ENCODE results near the gene EPHA8. TPM values are rescaled to one million over a fixed set of nuclear protein-coding genes. Genes with fewer than 3 reads are reported as not detected.

The EPHA8 gene
- polyA plus RNA-seq, 1 donor from 2014 or later: not detected

DNA sequence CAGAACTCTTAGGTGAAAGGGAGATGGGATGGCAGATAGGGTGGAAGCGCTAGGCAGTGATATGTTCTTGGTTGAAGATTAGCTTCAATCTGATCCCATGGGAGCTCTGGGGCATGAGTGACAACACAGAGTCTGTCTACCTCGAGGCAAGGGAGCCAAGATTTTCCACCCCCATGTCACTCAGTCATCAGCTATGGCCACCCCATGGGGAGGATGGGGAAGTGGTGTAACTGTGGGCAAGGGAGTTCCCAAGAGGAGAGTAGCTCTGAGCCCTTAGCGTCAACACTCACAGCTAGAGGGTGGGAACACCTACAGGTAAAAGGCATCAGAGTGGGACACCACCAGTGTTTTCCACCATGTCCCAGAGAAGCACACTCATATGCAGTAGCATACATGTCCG, 42.9 kb downstream of the EPHA8 start:
- Mint-ChIP-seq H3K4me3 (no peak overlapping the region), H3K27me3 (peaks cover 23% of the 10 kb centered on the region), H3K4me1 (no peaks in the 10 kb centered on the region), H3K9me3 (no peaks in the 10 kb centered on the region), H3K27ac (no peak overlapping the region), H3K36me3 (no peaks in the 10 kb centered on the region)

- Mint-ChIP-seq H3K27me3 (peaks cover 22% of the 10 kb centered on the region), H3K4me3 (no peak overlapping the region), H3K27ac (no peak overlapping the region), H3K9me3 (no peaks in the 10 kb centered on the region), H3K36me3 (no peaks in the 10 kb centered on the region), H3K4me1 (no peaks in the 10 kb centered on the region)
These were observed 43.9 kb downstream of the EPHA8 start for GRCh38 chr1:22607154-22607553.

DNA sequence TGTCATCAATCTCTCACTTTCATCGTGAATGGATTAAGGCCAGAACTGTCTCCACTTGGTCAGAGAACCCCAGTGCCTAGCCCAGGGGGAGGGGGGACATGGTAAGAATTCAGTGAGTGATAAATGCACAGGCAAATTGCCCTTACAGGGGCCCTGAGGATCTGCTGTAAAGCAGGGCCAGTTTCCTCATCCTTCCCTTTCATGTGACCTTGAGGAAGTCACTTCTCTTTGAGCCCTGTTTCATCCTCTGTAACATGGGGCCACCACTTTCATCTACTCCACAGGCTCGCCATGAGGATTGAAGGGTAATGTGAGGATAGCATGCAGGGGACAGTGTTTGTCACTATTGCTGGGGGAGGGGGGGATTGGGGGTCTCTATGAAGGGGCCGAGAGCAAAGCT, 45.1 kb downstream of the EPHA8 start:
- no peak overlapping the region for H3K4me3 Mint-ChIP-seq
- H3K27ac Mint-ChIP-seq: no peak overlapping the region
- no peaks in the 10 kb centered on the region for H3K36me3 Mint-ChIP-seq
- H3K9me3 Mint-ChIP-seq: peaks cover 0 to 3% (median 0%) of the 10 kb centered on the region in 3 donors
- no peaks in the 10 kb centered on the region for H3K4me1 Mint-ChIP-seq
- H3K27me3 Mint-ChIP-seq: peaks cover 19% of the 10 kb centered on the region

DNA sequence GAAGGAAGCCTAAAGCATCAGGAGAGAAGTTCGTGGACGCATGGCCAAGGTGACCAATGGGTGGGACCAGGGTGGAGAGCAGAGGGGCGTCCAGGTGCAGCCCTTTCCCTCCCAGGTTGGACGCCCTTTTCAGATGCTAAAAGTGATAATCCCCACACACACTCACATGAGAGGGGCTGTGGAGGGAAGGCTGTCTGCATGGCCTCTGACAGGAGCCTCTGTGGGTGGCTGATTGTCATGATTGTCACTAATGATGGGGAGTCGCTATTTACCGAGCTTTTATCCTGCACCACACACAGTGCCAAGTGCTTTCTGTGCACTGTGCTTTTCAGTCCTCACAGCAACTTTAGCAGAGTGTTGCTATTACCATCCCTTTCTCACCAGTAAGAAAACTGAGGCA, 46.0 kb downstream of the EPHA8 start:
- H3K27me3 Mint-ChIP-seq: peaks cover 19% of the 10 kb centered on the region

GRCh38 chr1:22611530-22611947, 48.2 kb downstream of the EPHA8 start:
- Mint-ChIP-seq H3K27me3 (peaks cover 13% of the 10 kb centered on the region), H3K9me3 (peaks cover 0 to 5% (median 0%) of the 10 kb centered on the region in 3 donors), H3K36me3 (no peaks in the 10 kb centered on the region), H3K4me3 (peak overlapping the region in 1 of 4 donors; percentile 28), H3K4me1 (no peaks in the 10 kb centered on the region), H3K27ac (no peak overlapping the region)

More for the DNA sequence above, 46.0 kb downstream of the EPHA8 start:
- Mint-ChIP-seq H3K9me3 (peaks cover 0 to 4% (median 0%) of the 10 kb centered on the region in 3 donors), H3K4me3 (no peak overlapping the region), H3K36me3 (no peaks in the 10 kb centered on the region), H3K27ac (no peak overlapping the region), H3K4me1 (no peaks in the 10 kb centered on the region)

GRCh38 chr1:22612671-22613571, 49.6 kb downstream of the EPHA8 start:
- Mint-ChIP-seq H3K4me1 (no peaks in the 10 kb centered on the region), H3K4me3 (no peak overlapping the region), H3K27ac (no peak overlapping the region), H3K36me3 (no peaks in the 10 kb centered on the region), H3K9me3 (peaks cover 0 to 5% (median 0%) of the 10 kb centered on the region in 3 donors), H3K27me3 (peaks cover 16% of the 10 kb centered on the region)

DNA sequence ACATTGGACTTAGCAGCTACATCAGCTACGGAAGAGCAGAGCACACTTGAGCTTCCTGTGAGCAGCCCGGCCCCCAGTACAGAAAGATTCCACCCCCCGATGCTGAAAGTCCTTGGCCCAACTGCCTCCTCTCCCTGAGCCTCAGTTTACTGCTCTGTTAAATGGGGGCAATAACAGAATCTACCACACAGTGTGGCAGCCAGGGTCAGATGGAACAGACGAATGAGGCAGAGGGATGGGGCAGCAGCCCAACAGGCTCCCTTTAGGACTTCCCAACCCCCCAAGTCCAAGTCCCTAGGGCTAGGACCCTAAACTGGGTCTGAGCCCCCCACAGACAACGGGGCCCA, 50.3 kb downstream of the EPHA8 start:
- peaks cover 0 to 5% (median 0%) of the 10 kb centered on the region in 3 donors for H3K9me3 Mint-ChIP-seq
- H3K4me3 Mint-ChIP-seq: no peak overlapping the region
- peaks cover 13% of the 10 kb centered on the region for H3K27me3 Mint-ChIP-seq
- H3K27ac Mint-ChIP-seq: no peak overlapping the region
- H3K4me1 Mint-ChIP-seq: no peaks in the 10 kb centered on the region
- no peaks in the 10 kb centered on the region for H3K36me3 Mint-ChIP-seq

DNA sequence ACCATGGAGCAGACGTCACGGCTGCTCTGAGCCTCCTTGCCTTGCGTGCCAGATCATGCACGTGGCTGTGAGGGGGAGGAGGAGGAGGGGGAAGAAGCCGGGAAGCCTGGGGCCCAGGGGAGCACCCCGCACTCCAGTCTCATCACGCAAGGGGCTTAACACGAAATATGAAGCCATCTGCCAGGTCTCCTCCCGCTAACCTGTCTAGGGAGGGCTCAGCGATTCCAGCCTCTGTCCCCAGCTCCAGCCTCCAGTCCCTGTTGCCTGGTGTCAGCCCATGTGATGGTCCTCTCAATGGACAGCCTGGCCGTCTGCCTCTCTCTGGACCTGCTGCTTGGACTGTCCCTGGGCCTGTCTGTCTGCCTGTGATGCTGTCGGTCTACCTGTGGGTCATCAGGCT, 50.7 kb downstream of the EPHA8 start:
- Mint-ChIP-seq H3K27ac (no peak overlapping the region), H3K4me1 (no peaks in the 10 kb centered on the region), H3K9me3 (peaks cover 0 to 7% (median 0%) of the 10 kb centered on the region in 3 donors), H3K27me3 (peaks cover 14% of the 10 kb centered on the region), H3K4me3 (no peak overlapping the region), H3K36me3 (no peaks in the 10 kb centered on the region)

- Mint-ChIP-seq H3K4me3 (no peak overlapping the region), H3K27ac (no peak overlapping the region), H3K27me3 (peaks cover 10% of the 10 kb centered on the region), H3K36me3 (no peaks in the 10 kb centered on the region), H3K9me3 (peaks cover 0 to 8% (median 0%) of the 10 kb centered on the region in 3 donors), H3K4me1 (no peaks in the 10 kb centered on the region)
These were observed 52.6 kb downstream of the EPHA8 start for GRCh38 chr1:22615886-22616285.

- Mint-ChIP-seq H3K4me1 (no peaks in the 10 kb centered on the region), H3K27ac (no peak overlapping the region)
These were observed 53.3 kb downstream of the EPHA8 start for GRCh38 chr1:22616571-22616970.

GRCh38 chr1:22618056-22618455, 54.8 kb downstream of the EPHA8 start:
- no peaks in the 10 kb centered on the region for H3K36me3 Mint-ChIP-seq
- H3K27ac Mint-ChIP-seq: no peak overlapping the region
- H3K9me3 Mint-ChIP-seq: peaks cover 0 to 6% (median 0%) of the 10 kb centered on the region in 3 donors
- H3K27me3 Mint-ChIP-seq: peaks cover 7% of the 10 kb centered on the region
- no peaks in the 10 kb centered on the region for H3K4me1 Mint-ChIP-seq
- H3K4me3 Mint-ChIP-seq: no peak overlapping the region

More at GRCh38 chr1:22616571-22616970, 53.3 kb downstream of the EPHA8 start:
- peaks cover 0 to 8% (median 0%) of the 10 kb centered on the region in 3 donors for H3K9me3 Mint-ChIP-seq
- H3K4me3 Mint-ChIP-seq: no peak overlapping the region
- no peaks in the 10 kb centered on the region for H3K36me3 Mint-ChIP-seq
- H3K27me3 Mint-ChIP-seq: peaks cover 7% of the 10 kb centered on the region

GRCh38 chr1:22619252-22619651, 56.0 kb downstream of the EPHA8 start:
- Mint-ChIP-seq H3K9me3 (peaks cover 0 to 4% (median 0%) of the 10 kb centered on the region in 3 donors), H3K27ac (no peak overlapping the region), H3K36me3 (no peaks in the 10 kb centered on the region), H3K27me3 (peaks cover 7% of the 10 kb centered on the region), H3K4me1 (no peaks in the 10 kb centered on the region), H3K4me3 (no peak overlapping the region)

DNA sequence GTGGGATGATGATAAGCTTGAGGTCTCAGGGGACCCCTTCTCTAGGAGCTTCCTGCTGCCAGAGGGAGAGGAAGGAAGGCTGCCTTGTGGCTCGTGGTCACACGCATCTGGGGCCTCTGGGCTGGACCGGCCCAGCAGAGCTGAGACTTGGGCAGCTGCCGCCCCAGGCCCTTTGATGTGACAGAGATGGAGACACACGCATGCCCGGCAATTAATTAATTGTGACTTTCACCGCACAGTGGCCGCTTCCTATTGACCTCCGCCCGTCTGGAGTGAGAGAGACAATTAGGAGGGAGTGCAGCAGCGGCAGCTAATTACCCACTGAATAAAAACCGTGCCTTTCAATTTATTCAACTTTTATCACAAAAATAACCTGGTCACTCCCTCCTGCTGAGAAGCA, 56.5 kb downstream of the EPHA8 start:
- peaks cover 7% of the 10 kb centered on the region for H3K27me3 Mint-ChIP-seq
- no peaks in the 10 kb centered on the region for H3K36me3 Mint-ChIP-seq
- peaks cover 0 to 3% (median 0%) of the 10 kb centered on the region in 3 donors for H3K9me3 Mint-ChIP-seq
- no peaks in the 10 kb centered on the region for H3K4me1 Mint-ChIP-seq
- no peak overlapping the region for H3K4me3 Mint-ChIP-seq
- H3K27ac Mint-ChIP-seq: no peak overlapping the region

DNA sequence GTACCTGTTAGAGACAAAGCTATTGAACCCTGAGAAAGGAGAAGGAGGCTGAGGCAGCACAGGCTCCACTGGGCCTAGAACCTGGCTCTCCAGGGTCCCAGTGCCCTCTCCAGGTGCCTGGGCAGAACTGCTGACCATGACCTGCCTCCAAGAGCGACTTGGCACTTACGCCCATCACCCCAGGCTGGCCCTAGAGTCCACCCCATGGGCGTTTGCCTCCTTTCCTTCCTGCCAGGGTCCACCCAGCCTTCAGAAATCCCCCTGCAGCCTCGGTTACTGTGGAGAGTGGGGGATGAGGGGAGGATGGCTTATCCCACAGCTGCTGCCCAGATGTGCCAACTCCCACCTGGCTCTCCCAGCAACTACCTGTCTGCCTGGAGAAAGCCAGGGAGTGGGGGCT, 58.5 kb downstream of the EPHA8 start:
- no peaks in the 10 kb centered on the region for H3K36me3 Mint-ChIP-seq
- H3K27me3 Mint-ChIP-seq: peaks cover 17% of the 10 kb centered on the region
- peaks cover 0 to 3% (median 0%) of the 10 kb centered on the region in 3 donors for H3K9me3 Mint-ChIP-seq
- H3K27ac Mint-ChIP-seq: no peak overlapping the region
- H3K4me3 Mint-ChIP-seq: no peak overlapping the region
- no peaks in the 10 kb centered on the region for H3K4me1 Mint-ChIP-seq

DNA sequence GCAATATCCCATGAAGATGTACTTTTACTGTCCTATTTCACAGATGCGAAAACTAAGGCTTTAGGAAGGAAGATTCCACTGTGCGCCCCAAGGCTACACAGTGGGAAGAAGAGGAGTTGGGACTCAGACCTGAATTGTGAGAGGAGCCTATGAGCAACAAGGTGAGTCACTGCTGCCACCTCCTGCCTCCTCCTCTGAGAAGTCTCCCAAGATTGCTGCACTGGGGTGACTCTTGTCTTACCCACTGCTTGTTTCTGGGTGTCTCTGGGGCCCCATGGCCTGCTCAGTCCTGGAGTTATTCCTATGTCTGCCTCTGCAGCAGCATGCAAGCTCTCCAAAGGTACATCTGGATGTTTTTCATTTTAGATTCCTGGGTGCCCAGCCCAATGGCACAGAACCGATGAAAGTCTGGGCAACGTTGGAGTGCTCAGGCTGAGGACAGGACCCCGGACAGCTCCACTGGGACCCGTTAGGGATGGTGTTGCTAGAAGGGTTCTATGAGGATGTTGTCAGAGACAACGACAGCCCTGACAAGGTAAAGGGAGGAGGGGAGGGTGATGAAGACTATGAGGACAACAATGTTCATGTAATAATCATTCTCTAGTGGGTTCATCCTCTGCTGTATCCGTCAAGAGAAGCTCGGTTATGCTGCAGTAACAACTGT, 62.1 kb downstream of the EPHA8 start:
- peak overlapping the region in 1 of 4 donors; percentile 20 for H3K4me3 Mint-ChIP-seq
- H3K9me3 Mint-ChIP-seq: peaks cover 0 to 1% (median 0%) of the 10 kb centered on the region in 3 donors
- no peak overlapping the region for H3K27ac Mint-ChIP-seq
- no peaks in the 10 kb centered on the region for H3K4me1 Mint-ChIP-seq
- no peaks in the 10 kb centered on the region for H3K36me3 Mint-ChIP-seq
- peaks cover 25% of the 10 kb centered on the region for H3K27me3 Mint-ChIP-seq

Data from IgD-negative memory B cell (primary cell).